NCI-H526 (cell line): Measurements from ENCODE around the gene COL18A1.
"Not testable (repeated sequence)": the region's sequence is repeated elsewhere in the genome, so short reads cannot be mapped to it uniquely, and the experiment has no call there.

Experiments used
- DNase-seq, 2 experiments: peaks; one replicate each; lab custom pipeline; 2025; lab: John Stamatoyannopoulos, UW

Gene COL18A1

GRCh38 chr21:45560106-45561021, 155.4 kb downstream of the COL18A1 start:
- no peak for DNase-seq

- DNase-seq = not testable (repeated sequence)
Observed at GRCh38 chr21:45561241-45561640, 156.3 kb downstream of the COL18A1 start.

- DNase-seq = no peak
Observed at GRCh38 chr21:45562402-45562801, 157.4 kb downstream of the COL18A1 start.

DNA sequence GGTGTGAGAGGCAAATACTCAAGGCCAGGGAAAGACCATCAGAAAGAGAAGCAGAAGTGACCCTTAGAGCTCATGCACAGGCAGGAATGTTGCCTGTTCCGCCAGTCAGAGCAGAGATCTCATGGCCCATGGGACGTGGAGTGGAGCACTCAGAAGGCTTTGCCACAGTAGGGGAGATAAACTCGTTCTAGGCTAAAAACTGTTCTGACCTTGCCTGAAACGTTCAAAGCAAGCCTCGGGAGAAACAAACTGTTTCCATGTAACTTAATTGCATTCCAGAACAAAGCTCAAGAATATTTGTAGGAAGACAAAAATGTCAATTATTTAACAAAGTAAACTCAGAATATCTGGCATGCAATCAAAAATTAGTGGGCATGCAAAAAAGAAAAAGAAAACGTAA, 158.0 kb downstream of the COL18A1 start:
- no peak for DNase-seq
